ENCODE measurements around the gene YTHDC2. TPM values are rescaled to one million over a fixed set of nuclear protein-coding genes. Genes with fewer than 3 reads are reported as not detected.

The YTHDC2 gene
- total and polyA plus RNA-seq, 2 of the 13 experiments (the other 11 are each of a cell fraction or from before 2014, with no cell fraction given) = 6.7 to 17.8 TPM

DNA sequence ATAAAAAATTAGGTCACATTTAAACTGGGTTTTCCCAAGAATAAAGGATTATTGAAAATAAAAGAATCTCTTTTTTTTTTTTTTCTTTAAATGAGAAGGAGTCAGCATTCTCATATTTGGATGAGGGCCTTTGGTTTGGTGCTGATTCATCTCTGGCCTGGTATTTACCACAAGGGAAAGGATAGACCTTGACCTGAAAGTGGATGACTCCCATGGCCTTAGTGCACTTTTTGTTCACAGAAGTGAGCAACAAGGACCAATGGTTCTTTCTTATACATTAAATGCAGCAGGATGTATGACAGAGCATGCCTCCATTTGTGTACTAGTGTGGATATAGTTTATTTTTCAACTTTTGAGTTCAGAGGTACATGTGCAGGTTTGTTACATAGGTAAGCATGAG is 6.9 kb downstream of the YTHDC2 start:
- CTCF ChIA-PET (ENCODE audit: low intra/inter-chr PET ratio, low total read pairs) = interaction anchor here (0.7 kb wide), 1 partner anchor 689 kb away, joined by 3 read pairs; no protein-coding TSS in a partner anchor
- BruUV-seq (replicated peaks) = no TSS peak
- Histone ChIP-seq H2AFZ (ENCODE audit: low read length) (no peak overlapping the region), H3K27me3 (ENCODE audit: control insufficient read depth in 1 of 2, insufficient read depth in 2 of 2, low read length in 2 of 2) (no peaks in the 10 kb centered on the region), H3K36me3 (replicated peaks in 1 of 2; ENCODE audit: control insufficient read depth in 1 of 2, insufficient read depth in 2 of 2, low read length in 2 of 2) (no peaks in the 10 kb centered on the region; a peak in 2 of 5 replicates), H3K79me2 (ENCODE audit: insufficient read depth, low read length) (peaks cover 13% of the 10 kb centered on the region), H3K4me1 (ENCODE audit: insufficient read depth, low read length) (peaks cover 34% of the 10 kb centered on the region), H3K27ac (ENCODE audit: extremely low read length, insufficient read depth, low read length) (no peak overlapping the region), H4K20me1 (ENCODE audit: insufficient read depth, low read length) (no peaks in the 10 kb centered on the region), H3K4me2 (ENCODE audit: low read depth, low read length) (no peak overlapping the region), H3K9ac (ENCODE audit: insufficient read depth, low read depth, low read length) (no peak overlapping the region), H3K9me3 (ENCODE audit: low read length) (no peaks in the 10 kb centered on the region), H3K4me3 (replicated peaks in 1 of 3; ENCODE audit: insufficient read depth in 1 of 3, low read depth in 2 of 3, low read length in 3 of 3) (no peak overlapping the region; a peak in 1 of 6 replicates)
- intact Hi-C loops (cut with micrococcal nuclease; ENCODE audit: unreplicated experiment) (no loop called here), in situ Hi-C loops (cut with HindIII; ENCODE audit: extremely low pct_ligation_motif_present, low pct_unique_long_range_greater_than_20kb) (loop anchor here (25.0 kb wide), 1 partner anchor 483 kb away; no protein-coding TSS in a partner anchor)
- POLR2A ChIA-PET = no interaction called here
- DNase-seq (ENCODE audit: low spot score) (peak; percentile 58), ATAC-seq (peak; percentile 80), FAIRE-seq (no peak)
- TF ChIP-seq SETDB1 (CRISPR knock-in tag; IDR thresholded peaks at IDR 0.05; ENCODE audit: borderline replicate concordance) (no peak), ZNF530 (CRISPR knock-in tag; IDR thresholded peaks at IDR 0.05; ENCODE audit: low read depth) (no peak), MIER2 (CRISPR knock-in tag; IDR thresholded peaks at IDR 0.05) (no peak), KAT2B (IDR thresholded peaks at IDR 0.05; ENCODE audit: borderline replicate concordance, low read depth, low read length) (no peak), ZNF619 (CRISPR knock-in tag; IDR thresholded peaks at IDR 0.05) (no peak), ZFP36 (IDR thresholded peaks at IDR 0.05; ENCODE audit: borderline replicate concordance, low read depth, low read length, partially characterized antibody) (no peak), ZNF121 (CRISPR knock-in tag; IDR thresholded peaks at IDR 0.05) (no peak), MTA3 (CRISPR knock-in tag; IDR thresholded peaks at IDR 0.05) (no peak), CREM (IDR thresholded peaks at IDR 0.05) (no peak), CREM (CRISPR knock-in tag; IDR thresholded peaks at IDR 0.05) (no peak), HCFC1 (IDR thresholded peaks at IDR 0.05; ENCODE audit: low read depth, low read length) (no peak), HNF4G (IDR thresholded peaks at IDR 0.05; ENCODE audit: borderline replicate concordance, low read depth, low read length) (no peak), HNF4G (CRISPR knock-in tag; IDR thresholded peaks at IDR 0.05; ENCODE audit: borderline replicate concordance, low read depth) (no peak), ZBTB37 (CRISPR knock-in tag; IDR thresholded peaks at IDR 0.05) (no peak), ZNF460 (CRISPR knock-in tag; IDR thresholded peaks at IDR 0.05; ENCODE audit: borderline replicate concordance) (no peak), TEAD2 (CRISPR knock-in tag; IDR thresholded peaks at IDR 0.05) (no peak), SALL2 (CRISPR knock-in tag; IDR thresholded peaks at IDR 0.05) (no peak), KLF15 (CRISPR knock-in tag; IDR thresholded peaks at IDR 0.05; ENCODE audit: borderline replicate concordance) (no peak), NFE2 (CRISPR knock-in tag; IDR thresholded peaks at IDR 0.05) (no peak)
- TF ChIP-seq, protein P1, sequence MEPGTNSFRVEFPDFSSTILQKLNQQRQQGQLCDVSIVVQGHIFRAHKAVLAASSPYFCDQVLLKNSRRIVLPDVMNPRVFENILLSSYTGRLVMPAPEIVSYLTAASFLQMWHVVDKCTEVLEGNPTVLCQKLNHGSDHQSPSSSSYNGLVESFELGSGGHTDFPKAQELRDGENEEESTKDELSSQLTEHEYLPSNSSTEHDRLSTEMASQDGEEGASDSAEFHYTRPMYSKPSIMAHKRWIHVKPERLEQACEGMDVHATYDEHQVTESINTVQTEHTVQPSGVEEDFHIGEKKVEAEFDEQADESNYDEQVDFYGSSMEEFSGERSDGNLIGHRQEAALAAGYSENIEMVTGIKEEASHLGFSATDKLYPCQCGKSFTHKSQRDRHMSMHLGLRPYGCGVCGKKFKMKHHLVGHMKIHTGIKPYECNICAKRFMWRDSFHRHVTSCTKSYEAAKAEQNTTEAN (CRISPR knock-in tag; conservative IDR thresholded peaks at IDR 0.05) = peak; percentile 97
- TF ChIP-seq, protein P2, sequence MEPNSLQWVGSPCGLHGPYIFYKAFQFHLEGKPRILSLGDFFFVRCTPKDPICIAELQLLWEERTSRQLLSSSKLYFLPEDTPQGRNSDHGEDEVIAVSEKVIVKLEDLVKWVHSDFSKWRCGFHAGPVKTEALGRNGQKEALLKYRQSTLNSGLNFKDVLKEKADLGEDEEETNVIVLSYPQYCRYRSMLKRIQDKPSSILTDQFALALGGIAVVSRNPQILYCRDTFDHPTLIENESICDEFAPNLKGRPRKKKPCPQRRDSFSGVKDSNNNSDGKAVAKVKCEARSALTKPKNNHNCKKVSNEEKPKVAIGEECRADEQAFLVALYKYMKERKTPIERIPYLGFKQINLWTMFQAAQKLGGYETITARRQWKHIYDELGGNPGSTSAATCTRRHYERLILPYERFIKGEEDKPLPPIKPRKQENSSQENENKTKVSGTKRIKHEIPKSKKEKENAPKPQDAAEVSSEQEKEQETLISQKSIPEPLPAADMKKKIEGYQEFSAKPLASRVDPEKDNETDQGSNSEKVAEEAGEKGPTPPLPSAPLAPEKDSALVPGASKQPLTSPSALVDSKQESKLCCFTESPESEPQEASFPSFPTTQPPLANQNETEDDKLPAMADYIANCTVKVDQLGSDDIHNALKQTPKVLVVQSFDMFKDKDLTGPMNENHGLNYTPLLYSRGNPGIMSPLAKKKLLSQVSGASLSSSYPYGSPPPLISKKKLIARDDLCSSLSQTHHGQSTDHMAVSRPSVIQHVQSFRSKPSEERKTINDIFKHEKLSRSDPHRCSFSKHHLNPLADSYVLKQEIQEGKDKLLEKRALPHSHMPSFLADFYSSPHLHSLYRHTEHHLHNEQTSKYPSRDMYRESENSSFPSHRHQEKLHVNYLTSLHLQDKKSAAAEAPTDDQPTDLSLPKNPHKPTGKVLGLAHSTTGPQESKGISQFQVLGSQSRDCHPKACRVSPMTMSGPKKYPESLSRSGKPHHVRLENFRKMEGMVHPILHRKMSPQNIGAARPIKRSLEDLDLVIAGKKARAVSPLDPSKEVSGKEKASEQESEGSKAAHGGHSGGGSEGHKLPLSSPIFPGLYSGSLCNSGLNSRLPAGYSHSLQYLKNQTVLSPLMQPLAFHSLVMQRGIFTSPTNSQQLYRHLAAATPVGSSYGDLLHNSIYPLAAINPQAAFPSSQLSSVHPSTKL (CRISPR knock-in tag; IDR thresholded peaks at IDR 0.05) = peak; percentile 33; the same call in 1 of the 2 replicates

Measured in HepG2 (cell line).